GM12878 (cell line): ENCODE measurements around the gene NYAP1. TPM values are rescaled to one million over a fixed set of nuclear protein-coding genes. Genes with fewer than 3 reads are reported as not detected.

ENCODE experiments used
- BCLAF1 ChIP-seq: fragments of 450-650 bp; IDR thresholded peaks from 2 replicates; pipeline ENCODE4 v1.6.1; 2017; ENCODE audit warnings: antibody characterized with exemption, mild to moderate bottlenecking, moderate library complexity
- CBX3 ChIP-seq: fragments of 200-600 bp; sonication (generic); IDR thresholded peaks from 2 replicates; pipeline ENCODE4 v1.6.1; 2016; ENCODE audit warnings: low read depth, borderline replicate concordance
- CHD4 ChIP-seq: fragments of 200-600 bp; sonication (generic); IDR thresholded peaks from 2 replicates; pipeline ENCODE4 v1.6.1; 2016; ENCODE audit warnings: mild to moderate bottlenecking
- CREB1 ChIP-seq: IDR thresholded peaks from 2 replicates; pipeline ENCODE4 v1.6.1; 2012; ENCODE audit warnings: low read depth, mild to moderate bottlenecking, inconsistent platforms
- FOXM1 ChIP-seq: IDR thresholded peaks from 2 replicates; pipeline ENCODE4 v1.6.1; 2012; ENCODE audit warnings: low read depth, mild to moderate bottlenecking, inconsistent platforms, low read length, moderate library complexity
- GABPA ChIP-seq: IDR thresholded peaks from 2 replicates; pipeline ENCODE4 v1.6.1; 2014; ENCODE audit warnings: antibody characterized with exemption, low read depth, mild to moderate bottlenecking, inconsistent platforms
- HDGF ChIP-seq: fragments of 450-650 bp; IDR thresholded peaks from 2 replicates; pipeline ENCODE4 v1.6.1; 2016; ENCODE audit warnings: antibody characterized with exemption
- KLF5 ChIP-seq: fragments of 450-650 bp; IDR thresholded peaks from 2 replicates; pipeline ENCODE4 v1.6.1; 2014; ENCODE audit warnings: mild to moderate bottlenecking; ENCODE audit not compliant: partially characterized antibody
- MEF2A ChIP-seq: IDR thresholded peaks from 2 replicates; pipeline ENCODE4 v1.6.1; 2011; ENCODE audit warnings: low read depth, mild to moderate bottlenecking, low read length, moderate library complexity; ENCODE audit not compliant: insufficient read depth
- MTA2 ChIP-seq: fragments of 450-650 bp; IDR thresholded peaks from 2 replicates; pipeline ENCODE4 v1.6.1; 2016; ENCODE audit warnings: low read depth, mild to moderate bottlenecking, moderate library complexity
- NRF1 ChIP-seq: conservative IDR thresholded peaks from 2 replicates; pipeline ENCODE4 v1.6.1; 2011; ENCODE audit warnings: mild to moderate bottlenecking, low read depth, low read length, improper control_type of control experiment
- PML ChIP-seq: IDR thresholded peaks from 2 replicates; pipeline ENCODE4 v1.6.1; 2012; ENCODE audit warnings: low read length, inconsistent platforms
- SIN3A ChIP-seq: IDR thresholded peaks from 2 replicates; pipeline ENCODE4 v1.6.1; 2012; ENCODE audit warnings: low read depth, low read length, improper control_type of control experiment
- SREBF2 ChIP-seq: IDR thresholded peaks from 2 replicates; pipeline ENCODE4 v1.6.1; 2012; ENCODE audit warnings: mild to moderate bottlenecking, low read length
- STAT3 ChIP-seq: IDR thresholded peaks from 2 replicates; pipeline ENCODE4 v1.6.1; 2011; ENCODE audit warnings: low read depth, low read length, improper control_type of control experiment
- SUPT20H ChIP-seq: IDR thresholded peaks from 2 replicates; pipeline ENCODE4 v1.6.1; 2011; ENCODE audit warnings: low read depth, mild to moderate bottlenecking, low read length, moderate library complexity, borderline replicate concordance; ENCODE audit not compliant: control insufficient read depth
- SUZ12 ChIP-seq: fragments of 200-600 bp; sonication (generic); IDR thresholded peaks from one replicate; pipeline ENCODE4 v1.6.1; 2018; ENCODE audit warnings: antibody characterized with exemption, mild to moderate bottlenecking; ENCODE audit not compliant: unreplicated experiment
- YBX1 ChIP-seq: fragments of 450-650 bp; IDR thresholded peaks from 2 replicates; pipeline ENCODE4 v1.6.1; 2016; ENCODE audit warnings: antibody characterized with exemption
- ZBTB33 ChIP-seq: fragments of 450-650 bp; IDR thresholded peaks from 2 replicates; pipeline ENCODE4 v1.6.1; 2017; ENCODE audit warnings: mild to moderate bottlenecking
- ZNF622 ChIP-seq: fragments of 450-650 bp; IDR thresholded peaks from 2 replicates; pipeline ENCODE4 v1.6.1; 2017; ENCODE audit warnings: mild to moderate bottlenecking, inconsistent platforms
- polyA plus RNA-seq, 11 experiments: library from polyadenylated mRNA; depleted of rRNA in 4 of 11; unstranded in 6 of 11; stranded (reverse) in 5 of 11; fragments of >200 nt; fragmentation: Nextera tagmentation in 4 of 11; fragmentation: Illumina TruSeq in 1 of 11; extraction: Ambion mirVana in 4 of 11; extraction: Trizol in 1 of 11; gene quantifications; 1 replicate in 1 of 11; 2 replicates in 10 of 11; pipeline versions ENCODE4 v1.2.1 to v1.2.3, GENCODE V29; 2011 to 2016; ENCODE audit warnings: inconsistent platforms in 2 of 11, missing spikeins in 2 of 11, low read depth in 1 of 11
- total RNA-seq, 4 experiments: library from RNA; depleted of rRNA in 3 of 4; stranded (reverse); fragments of >200 nt in 3 of 4; fragmentation: Illumina TruSeq in 1 of 4; extraction: Trizol in 1 of 4; gene quantifications; 2 replicates each; pipeline versions ENCODE4 v1.2.1 to v1.2.3, GENCODE V29; 2013 to 2021
- TF ChIP-seq, protein P1 (sequence below): fragments of 150-350 bp; IDR thresholded peaks from 2 replicates; pipeline ENCODE4 v1.6.1; 2014; ENCODE audit warnings: mild to moderate bottlenecking, low read depth, low read length
- TF ChIP-seq, protein P2 (sequence below): fragments of 450-650 bp; IDR thresholded peaks from 2 replicates; pipeline ENCODE4 v1.6.1; 2016; ENCODE audit warnings: mild to moderate bottlenecking
- TF ChIP-seq, protein P3 (sequence below): fragments of 450-650 bp; formaldehyde crosslinking; IDR thresholded peaks from 2 replicates; pipeline ENCODE4 v1.5.0; 2022; ENCODE audit warnings: mild to moderate bottlenecking, missing genetic modification characterization

NYAP1 gene
- total and polyA plus RNA-seq, 10 of the 15 experiments (the other 5 are each of a cell fraction or from before 2014, with no cell fraction given): 0.04 to 0.28 (median 0.11) TPM; not detected in 6

DNA sequence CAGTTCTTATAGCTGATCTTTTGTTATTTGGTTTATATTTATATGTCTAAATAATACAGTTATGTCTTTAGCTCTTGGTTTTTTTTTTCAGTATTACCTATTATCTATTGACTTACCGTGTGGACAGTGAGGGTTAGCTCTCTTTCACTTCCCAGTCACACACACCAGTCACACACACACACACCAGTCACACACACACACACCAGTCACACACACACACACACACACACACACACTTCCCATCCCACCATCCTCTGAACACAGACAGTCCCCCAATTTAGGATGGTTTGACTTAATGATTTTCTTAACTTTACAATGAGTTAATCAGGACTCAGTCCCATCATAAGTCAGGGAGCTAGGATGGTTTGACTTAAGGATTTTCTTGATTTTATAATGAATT is 36.4 kb downstream of the NYAP1 start (continued):
- TF ChIP-seq NRF1 (no peak), MEF2A (no peak), BCLAF1 (no peak), ZNF622 (no peak), GABPA (peak; percentile 47; the same call in 1 of the 2 replicates), KLF5 (no peak), SUPT20H (no peak), SIN3A (no peak), YBX1 (no peak), STAT3 (no peak), HDGF (no peak), MTA2 (no peak), CHD4 (no peak), PML (no peak), ZBTB33 (no peak), CREB1 (no peak), CBX3 (no peak), SUZ12 (no peak), SREBF2 (no peak), FOXM1 (no peak)
- TF ChIP-seq, protein P1, sequence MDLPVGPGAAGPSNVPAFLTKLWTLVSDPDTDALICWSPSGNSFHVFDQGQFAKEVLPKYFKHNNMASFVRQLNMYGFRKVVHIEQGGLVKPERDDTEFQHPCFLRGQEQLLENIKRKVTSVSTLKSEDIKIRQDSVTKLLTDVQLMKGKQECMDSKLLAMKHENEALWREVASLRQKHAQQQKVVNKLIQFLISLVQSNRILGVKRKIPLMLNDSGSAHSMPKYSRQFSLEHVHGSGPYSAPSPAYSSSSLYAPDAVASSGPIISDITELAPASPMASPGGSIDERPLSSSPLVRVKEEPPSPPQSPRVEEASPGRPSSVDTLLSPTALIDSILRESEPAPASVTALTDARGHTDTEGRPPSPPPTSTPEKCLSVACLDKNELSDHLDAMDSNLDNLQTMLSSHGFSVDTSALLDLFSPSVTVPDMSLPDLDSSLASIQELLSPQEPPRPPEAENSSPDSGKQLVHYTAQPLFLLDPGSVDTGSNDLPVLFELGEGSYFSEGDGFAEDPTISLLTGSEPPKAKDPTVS: no peak
- TF ChIP-seq, protein P2, sequence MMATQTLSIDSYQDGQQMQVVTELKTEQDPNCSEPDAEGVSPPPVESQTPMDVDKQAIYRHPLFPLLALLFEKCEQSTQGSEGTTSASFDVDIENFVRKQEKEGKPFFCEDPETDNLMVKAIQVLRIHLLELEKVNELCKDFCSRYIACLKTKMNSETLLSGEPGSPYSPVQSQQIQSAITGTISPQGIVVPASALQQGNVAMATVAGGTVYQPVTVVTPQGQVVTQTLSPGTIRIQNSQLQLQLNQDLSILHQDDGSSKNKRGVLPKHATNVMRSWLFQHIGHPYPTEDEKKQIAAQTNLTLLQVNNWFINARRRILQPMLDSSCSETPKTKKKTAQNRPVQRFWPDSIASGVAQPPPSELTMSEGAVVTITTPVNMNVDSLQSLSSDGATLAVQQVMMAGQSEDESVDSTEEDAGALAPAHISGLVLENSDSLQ: no peak
- TF ChIP-seq, protein P3, sequence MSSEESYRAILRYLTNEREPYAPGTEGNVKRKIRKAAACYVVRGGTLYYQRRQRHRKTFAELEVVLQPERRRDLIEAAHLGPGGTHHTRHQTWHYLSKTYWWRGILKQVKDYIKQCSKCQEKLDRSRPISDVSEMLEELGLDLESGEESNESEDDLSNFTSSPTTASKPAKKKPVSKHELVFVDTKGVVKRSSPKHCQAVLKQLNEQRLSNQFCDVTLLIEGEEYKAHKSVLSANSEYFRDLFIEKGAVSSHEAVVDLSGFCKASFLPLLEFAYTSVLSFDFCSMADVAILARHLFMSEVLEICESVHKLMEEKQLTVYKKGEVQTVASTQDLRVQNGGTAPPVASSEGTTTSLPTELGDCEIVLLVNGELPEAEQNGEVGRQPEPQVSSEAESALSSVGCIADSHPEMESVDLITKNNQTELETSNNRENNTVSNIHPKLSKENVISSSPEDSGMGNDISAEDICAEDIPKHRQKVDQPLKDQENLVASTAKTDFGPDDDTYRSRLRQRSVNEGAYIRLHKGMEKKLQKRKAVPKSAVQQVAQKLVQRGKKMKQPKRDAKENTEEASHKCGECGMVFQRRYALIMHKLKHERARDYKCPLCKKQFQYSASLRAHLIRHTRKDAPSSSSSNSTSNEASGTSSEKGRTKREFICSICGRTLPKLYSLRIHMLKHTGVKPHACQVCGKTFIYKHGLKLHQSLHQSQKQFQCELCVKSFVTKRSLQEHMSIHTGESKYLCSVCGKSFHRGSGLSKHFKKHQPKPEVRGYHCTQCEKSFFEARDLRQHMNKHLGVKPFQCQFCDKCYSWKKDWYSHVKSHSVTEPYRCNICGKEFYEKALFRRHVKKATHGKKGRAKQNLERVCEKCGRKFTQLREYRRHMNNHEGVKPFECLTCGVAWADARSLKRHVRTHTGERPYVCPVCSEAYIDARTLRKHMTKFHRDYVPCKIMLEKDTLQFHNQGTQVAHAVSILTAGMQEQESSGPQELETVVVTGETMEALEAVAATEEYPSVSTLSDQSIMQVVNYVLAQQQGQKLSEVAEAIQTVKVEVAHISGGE (CRISPR knock-in tag): no peak
